ENCODE results near the gene PEMT.
"Not testable (repeated sequence)": the region's sequence is repeated elsewhere in the genome, so short reads cannot be mapped to it uniquely, and the experiment has no call there.

PEMT gene

DNA sequence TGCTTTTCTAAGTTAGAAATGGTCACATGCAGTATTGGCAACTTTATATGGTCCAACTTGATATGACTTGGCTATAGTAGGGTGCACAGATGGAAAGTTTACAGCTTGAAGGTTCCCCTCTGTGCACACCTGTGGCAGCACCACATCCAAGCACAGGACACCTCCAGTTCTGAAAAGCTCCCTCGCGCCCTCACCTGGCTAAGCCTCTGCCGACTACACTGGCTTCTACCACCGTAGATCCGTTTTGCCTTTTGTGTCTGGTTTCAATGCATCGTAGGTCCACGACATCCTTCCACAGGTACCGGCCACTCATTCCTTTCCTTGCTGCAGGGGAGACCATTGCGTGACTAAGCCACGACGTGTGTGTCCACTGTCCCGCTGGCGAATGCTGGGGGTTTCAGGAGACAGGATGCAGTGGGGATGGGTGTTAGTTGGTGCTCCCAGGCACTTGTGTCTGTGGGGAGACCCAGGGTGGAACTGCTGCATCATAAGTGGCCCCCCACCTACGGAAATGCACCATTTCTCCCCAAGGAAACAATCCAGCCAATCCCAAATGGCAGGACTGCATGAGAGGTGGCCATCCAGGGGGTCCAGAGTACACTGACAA lies 90.4 kb downstream of the PEMT start:
- no peak for DNase-seq

DNA sequence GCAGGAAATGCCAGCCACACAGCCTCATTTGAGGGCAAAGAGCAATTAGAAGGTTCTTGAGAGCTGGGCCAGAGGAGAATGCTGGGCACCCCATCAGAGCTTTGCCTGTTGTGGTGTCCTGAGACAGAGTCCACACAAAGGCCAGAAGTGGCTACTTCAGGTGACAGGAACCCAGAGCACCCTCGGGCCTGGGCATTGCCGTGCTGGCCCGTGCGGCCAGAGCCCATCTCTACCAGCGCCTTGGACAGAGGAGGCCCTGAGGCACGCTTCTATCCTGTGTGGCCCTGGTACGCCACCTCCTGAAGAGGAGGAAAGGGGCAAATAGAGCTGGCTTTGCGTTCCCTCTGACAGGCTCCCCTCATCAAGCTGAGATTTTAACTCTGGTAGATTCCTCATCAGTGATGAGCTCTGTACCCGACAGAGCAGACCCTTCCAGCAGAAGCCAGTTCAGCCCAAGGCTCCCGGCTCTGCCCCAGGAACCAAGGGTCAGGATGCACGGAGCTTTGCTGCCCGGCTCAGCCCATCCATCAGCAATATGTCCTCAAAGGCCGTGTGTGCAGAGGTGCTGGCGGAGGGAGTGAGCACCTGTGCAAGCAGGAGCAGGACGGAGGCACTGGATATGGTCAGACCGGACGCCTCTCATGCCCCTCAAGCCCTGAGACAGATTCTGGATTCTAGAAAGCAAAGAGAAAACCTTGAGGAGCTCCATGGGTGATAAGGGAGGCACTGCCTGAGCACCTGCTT lies 91.9 kb downstream of the PEMT start:
- DNase-seq: no peak

DNA sequence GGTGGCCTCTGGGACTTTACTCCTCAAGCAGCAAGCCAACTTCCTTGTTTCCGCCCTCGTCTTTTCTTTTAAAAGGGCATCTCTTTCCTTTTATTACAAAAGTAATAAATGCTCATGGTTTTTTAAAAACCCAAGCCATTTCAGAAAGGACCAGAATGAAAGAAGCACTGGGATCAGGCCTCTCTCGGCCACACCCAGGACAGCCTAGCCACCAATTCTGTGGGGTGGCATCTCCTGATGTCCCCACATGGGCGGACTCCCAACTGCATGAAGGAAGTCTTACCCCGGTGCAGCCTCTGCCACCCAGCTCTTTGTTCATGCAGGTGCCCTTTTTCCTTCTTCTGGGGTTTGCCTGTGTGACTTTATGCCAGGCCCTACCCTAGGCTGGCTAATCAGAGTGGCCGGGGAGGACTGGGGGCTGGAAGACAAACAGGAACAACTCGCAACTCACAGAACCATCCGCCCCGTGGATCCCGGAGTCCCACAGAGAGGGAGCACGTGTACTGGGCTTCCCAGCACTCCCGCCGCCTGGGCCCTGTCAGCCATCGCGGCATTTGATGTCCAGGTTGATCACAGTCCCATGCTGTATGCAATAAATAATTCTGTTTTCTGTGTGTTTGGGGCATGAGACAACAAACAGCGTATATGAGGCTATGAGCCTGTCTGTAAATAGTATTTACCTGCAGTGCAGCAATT lies 92.8 kb downstream of the PEMT start:
- no peak for DNase-seq

DNA sequence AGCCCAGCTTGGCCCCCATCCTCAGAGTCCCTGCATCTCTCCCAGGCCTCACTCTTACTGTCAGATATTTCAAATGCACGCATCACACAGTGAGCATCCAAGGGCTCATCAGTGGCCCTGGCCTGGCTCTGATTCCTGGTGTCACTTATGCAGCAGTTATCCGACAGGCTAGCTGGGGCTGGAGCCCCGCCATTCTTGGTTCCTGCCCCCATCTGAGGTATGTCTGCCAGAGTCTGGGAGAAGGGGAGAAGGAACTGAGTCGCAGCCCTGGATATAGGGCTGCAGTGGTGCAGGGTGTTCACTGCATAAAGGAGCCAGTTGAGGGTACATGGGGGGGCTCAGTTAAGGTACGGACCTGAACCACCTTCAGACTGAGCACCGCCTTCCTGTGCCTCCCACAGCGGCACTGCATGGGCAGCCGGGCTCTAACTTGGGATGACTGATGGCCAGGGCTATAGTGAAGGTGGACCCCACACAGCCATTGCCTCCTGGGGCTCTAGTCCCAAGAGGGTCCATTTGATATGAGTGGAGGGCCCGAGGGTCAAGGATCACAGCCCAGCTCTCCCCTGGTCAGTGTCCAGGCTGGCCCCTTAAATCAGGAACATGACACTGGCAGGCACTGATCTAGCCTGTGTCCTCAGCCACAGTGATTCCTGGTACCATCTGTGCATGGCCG lies 93.5 kb downstream of the PEMT start:
- no peak for DNase-seq

DNA sequence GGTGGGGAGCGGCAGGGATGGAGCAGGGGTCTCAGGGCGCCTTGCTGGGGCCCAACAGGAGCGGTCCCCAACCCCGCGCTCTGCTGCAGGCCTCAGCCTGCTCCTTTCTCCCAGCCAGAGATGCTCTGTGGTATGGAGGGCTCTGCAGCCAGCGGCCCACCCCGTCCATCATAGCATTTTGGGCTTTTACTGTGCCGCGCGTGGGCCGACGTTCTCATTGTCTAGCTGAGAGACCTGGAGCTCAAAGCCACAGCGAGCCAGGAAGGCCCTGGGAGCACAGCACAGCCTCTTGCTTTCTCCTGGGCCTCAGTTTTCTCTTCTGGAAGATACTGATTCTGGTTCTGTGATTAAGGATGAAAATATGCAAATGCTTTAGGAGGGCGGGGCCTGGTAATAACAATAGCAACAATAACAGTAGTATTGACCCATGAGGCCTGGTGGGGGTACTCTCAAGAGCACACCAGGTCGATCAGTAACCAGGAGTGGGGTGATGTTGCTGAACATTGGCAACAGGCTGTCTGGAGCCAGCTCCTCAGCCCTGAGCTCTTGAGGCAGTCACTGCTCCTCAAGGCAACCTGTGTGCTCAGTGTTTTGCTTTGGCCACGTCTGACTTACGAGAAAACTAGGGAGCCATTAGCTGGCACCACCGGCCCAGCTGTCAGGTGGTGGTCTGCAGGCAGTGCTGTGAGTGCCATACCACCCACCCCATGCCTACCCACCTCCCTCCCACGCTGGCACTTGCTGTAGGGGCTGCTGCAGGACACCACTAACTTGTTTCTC lies 94.3 kb downstream of the PEMT start:
- DNase-seq: no peak

DNA sequence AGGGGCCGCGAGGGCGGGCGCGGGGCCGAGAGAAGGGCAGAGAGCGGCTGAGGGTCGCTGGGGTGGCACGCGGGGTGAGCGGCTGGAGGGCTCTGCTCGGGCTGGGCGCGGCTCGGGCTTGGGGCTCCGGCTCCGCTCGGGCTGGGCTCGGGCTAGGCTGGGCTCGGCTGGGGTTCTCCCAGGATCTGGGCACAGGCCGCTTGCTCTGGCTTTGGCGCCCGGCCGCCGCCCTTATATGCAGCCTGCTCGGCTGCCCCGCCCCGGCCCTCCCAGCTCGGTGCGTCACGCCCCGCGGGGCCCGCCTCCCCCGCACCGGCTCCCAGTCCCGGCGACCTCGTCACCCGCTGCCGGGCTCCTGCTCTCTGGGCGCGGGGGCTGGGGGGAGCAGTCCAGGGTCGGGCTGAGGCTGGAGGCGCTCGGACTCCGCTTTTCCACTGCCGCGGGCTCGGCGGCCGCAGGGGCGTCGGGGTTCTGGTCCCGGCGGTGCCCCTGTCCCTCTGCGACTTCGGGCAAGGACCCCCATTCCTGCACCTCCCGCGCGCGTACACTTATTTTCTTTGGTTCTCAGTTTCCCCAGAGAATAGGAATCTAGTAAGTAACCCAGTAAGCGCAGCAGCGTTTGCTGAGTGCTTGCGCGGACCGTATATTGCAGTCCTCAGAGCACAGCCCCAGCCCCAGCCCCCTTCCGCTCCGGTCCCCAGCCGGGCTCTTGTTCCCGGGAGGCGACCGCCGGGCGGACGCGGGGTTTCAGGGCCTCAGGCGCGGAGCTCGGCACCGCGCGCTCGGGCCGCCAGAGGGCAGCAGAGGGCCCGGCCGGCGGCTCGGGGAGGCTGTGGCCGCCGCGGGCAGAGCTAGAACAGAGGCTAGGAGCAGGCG lies 95.1 kb downstream of the PEMT start, which contains the start of gene RASD1:
RASD1 (minus strand) TSS at position 207 of the 876 bp plus-strand sequence. CDS start 214 bp downstream, outside the sequence.
- DNase-seq: peak; percentile 86

DNA sequence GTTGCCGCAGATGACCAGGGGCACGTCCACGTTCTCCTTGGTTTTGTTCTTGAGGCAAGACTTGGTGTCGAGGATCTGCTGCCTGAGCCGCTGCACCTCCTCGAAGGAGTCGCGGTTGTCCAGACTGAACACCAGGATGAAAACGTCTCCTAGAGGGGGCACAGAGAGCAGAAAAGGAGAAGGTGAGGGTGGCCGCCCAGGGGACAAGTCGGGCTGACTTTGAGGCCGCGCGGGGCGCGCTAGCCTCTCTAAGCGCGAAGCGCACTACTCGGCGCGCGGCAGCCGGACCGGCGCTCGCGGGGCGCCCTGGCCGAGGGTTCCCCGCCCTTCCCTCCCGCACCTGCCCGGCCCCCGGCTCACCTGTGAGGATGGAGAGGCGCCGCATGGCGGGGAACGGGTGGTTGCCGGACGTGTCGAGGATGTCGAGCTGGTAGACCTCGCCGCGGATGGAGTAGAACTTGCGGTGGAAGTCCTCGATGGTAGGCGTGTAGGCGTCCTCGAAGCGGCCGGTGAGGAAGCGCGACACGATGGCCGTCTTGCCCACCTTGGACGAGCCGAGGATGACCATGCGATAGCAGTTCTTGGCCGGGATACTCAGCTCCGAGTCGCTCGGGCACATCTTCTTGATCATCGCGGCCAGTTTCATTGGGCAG lies 95.8 kb downstream of the PEMT start:
- peak; percentile 57 for DNase-seq

DNA sequence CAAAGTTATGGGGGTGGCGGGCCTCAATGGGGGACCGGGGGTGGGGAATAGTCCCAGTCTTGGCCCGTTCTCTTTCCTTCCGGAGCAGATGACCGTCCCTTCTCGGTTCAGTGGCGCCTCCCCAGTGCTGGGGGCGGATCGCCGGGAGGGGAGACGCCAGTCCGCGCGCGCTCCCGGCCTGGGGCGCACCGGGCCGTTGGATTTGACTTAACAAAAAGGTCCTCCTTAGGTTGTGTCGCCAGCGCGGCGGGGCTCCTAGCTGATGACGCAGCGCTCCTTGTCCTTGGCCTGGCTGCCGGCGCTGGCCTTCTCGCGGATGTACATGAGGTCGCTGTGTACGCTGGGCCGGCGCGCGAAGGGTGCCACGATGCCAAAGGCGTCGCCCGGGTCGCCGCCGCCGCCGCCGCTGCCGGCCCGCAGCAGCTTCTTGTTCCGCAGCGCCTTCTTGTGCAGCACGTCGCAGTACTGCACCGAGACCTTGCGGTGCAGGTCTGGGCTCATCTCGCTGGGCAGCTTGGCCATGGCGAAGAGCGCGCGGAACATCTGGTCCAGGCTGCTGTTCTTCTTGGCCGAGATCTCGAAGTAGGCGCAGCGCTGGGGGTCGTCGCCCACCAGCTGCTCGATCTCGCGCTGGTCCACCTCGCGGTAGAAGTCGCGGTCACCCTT lies 96.5 kb downstream of the PEMT start:
- DNase-seq: peak; percentile 39

DNA sequence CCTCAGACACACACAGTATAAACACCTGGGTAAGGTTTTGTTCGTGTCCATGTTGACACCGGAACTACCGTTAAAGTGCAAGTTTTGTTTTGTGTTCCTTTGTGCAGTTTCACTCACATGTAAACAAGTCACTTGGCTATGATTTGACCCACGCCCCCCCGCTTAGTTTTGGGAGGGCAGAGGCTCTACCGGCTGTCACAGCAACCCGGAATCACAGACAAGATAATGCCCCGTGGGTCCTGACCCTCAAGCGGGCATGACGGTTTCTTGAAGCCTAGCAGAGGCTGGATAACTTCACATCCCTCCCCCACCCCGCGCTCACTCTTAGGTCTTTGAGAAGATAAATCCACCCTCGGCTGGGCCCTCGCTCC lies 97.0 kb downstream of the PEMT start:
- DNase-seq: no peak

DNA sequence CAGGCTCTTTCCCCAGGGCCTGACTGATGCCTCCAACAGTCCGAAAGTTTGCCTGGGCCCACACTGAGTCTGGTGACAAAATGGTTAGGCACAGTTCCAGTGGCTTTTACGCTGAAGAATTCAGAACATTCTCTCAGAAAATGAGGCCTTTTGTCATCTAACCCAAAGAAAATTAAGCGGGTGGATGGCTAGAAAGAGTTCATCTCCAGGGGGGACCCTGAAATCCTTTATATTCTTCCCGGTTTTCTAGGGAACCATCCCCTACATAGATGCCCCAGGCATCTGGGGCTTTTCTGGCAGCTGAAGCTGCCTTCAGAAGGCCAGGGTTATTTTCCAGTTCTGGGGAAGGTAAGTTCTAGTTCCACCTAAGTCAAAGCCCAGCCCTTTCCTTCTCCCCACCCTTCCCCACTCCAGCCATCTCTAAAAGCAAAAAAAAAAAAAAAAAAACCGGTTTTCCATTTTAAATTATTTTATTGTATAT lies 97.5 kb downstream of the PEMT start:
- no peak for DNase-seq

DNA sequence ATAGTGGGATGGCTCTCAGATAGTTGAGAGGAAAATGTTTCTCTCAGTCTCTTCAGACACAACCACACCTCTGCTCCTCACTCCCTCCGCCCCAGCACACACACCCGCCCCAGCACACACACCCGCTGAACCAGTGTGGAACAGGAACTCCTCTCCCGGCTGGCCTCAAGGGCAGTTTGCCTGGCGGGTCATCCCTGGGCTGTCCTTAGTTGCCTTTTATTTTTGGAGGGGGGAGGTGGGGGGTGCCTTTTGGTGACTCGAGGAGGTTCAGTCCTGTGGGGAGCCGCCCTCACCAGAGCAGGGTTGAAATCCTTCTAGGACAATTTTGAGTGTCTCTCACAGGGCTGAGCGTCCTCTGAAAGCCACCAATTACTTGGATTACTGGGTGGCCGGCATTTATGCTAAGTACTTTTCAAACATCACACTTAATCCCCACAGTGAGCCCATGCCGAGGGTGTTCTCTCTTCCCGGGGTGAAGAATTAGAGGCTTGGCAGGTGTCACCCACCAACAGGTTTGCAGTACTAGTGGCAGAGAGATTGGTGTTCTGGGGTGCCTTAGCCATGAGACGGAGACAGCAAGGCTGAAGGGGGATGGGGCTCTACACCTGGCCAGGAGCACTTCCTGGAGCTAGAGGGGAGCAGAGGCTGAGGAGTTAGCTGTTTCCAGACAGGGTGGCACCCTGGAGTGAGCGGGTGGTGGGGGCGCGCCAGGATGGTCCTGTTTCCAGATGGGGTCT lies 98.1 kb downstream of the PEMT start:
- DNase-seq: no peak

DNA sequence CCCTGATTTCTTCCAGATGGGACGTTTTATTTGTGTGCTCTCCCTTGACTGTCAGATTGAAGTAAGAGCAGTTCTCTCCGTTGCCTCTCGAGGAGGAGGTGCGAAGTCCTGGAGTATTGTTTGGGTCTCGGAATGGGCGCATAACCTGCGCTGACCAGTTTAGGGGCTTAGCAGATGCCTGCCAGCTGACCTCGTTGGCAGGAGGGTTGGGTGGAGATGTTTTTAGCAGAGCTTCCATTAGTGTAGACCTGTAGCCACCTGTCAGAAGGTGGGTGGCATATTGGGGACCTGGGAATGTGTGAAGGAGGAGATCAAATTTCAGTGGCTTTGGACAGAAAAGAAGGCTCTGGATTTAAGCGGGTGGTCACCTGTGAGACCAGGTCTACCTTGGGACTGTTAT lies 98.9 kb downstream of the PEMT start:
- no peak for DNase-seq

DNA sequence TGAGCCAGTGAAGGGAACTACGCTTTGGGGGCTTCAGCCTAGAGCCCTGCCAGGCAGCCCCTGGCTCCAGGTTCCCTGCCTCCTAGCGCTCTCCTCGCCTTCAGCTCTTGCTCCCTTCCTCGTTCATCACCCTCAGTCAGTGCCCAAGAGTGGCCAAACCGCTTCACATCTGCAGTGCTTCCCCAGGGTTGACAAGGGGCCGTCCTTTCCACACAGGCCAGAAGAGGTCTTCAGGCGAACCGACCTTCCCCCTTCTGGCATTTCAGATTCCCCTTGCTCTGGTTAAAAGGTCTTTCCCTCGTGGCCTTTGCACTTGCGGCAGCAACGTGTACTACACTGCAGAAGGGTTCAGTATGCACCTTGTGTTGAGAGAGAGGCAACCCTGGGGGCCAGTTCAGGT lies 99.4 kb downstream of the PEMT start:
- DNase-seq: no peak

DNA sequence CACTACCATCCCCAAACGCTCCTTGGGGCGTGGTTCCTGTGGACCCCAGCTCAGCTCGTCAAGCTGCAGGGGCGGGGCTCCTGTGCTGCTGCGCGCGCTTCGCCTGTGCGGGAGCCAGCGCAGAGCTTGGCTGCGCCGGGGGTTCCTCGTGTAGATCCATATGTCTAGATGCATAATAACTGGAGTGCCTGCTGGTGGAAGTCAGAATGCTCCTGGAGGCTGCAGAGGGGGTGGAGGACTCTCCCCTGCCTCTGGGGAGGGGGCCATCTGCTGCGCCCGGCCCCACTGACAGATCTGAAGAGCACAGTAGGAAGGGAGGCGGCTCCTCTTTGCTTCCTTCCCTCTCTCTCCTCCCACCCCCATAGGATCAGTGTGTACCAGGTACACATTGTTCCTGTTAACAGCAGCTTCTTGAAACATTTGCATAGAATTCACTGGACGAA lies 99.9 kb downstream of the PEMT start:
- no peak for DNase-seq

DNA sequence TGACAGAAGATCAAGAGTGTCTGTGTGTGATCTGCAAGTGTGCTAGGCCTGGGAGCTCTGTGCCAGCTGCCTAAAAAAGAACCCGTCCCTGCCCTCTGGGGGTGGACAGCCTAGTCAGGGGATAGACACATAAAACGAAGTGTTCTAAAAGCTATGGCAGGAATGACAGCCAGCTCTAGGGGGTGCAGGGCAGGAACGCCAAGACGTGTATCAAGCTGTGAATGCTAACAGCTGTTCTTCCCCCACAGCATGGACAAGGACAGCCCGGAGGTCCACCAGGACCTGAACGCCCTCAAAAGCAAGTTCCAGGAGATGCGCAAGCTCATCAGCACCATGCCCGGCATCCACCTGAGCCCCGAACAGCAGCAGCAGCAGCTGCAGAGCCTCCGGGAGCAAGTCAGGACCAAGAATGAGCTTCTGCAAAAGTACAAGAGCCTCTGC lies 100.5 kb downstream of the PEMT start:
- no peak for DNase-seq

DNA sequence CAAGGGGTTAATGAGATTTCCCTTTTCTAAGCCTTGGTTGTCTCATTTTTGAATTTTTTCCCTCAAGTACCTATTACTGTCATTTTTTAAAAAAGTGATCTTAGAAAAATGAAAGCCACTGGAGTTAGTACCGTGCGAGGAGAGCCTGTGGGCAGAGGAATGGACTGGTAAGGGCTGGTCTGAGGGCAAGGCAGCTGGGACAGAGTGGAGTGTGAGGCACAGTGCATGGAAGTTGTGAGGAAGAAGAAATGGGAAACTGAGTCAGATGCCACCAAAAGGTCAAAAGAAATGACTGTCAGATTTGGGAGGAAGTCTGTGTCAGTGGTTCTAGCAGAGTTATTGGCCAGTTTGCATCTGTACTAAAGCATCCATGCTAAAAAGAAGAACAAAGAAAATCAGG lies 103.5 kb downstream of the PEMT start:
- DNase-seq: no peak

DNA sequence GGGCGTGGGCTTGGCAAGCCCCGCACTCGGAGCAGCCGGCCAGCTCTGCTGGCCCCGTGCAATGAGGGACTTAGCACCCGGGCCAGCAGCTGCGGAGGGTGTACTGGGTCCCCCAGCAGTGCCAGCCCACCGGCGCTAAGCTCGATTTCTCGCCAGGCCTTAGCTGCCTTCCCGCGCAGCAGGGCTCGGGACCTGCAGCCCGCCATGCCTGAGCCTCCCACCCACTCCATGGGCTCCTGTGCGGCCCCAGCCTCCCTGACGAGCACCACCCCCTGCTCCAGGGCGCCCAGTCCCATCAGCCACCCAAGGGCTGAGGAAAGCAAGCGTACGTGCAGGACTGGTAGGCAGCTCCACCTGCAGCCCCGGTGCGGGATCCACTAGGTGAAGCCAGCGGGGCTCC lies 105.1 kb downstream of the PEMT start:
- DNase-seq: not testable (repeated sequence)

DNA sequence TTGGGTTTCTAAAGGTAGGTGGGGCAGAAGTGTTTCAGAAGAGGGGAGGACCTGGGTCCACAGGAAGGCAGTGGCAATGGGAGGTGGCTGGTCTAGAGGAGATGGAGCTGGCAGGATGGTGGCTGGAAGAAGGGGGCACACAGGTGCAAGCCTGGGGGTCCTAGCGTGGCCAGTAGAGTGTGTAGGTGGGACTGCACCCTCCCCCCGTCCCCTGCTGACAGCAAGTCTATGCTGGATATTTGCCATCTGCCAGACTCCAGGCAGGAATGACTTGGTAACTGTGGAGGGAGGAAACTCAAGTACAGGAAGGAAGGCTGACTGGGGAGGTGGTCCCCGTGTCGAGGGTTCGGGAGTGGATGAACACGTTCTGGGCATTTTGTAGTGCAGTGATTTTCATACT lies 106.1 kb downstream of the PEMT start:
- DNase-seq: no peak

DNA sequence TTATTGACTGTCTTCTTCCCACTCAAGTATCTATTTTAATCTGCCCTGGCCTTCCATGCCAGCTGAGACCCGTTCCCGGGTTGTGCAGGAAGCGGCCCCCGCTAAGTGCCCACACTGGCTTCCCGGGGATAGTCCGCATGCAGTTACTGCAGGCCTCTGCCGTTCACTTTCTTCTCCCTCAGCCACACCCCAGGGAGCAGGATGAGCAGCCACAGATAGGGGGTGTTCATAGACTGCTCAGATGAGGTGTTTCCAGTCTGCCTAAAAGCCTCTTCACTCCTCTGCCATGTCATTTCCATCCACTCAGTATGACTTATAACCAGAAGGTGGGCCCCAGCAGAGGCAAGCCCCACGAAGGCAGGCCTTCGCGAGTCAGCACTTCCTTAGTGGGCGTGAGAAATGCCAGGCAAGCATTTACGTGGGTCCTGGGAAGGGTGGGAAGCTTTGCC lies 107.0 kb downstream of the PEMT start:
- no peak for DNase-seq

DNA sequence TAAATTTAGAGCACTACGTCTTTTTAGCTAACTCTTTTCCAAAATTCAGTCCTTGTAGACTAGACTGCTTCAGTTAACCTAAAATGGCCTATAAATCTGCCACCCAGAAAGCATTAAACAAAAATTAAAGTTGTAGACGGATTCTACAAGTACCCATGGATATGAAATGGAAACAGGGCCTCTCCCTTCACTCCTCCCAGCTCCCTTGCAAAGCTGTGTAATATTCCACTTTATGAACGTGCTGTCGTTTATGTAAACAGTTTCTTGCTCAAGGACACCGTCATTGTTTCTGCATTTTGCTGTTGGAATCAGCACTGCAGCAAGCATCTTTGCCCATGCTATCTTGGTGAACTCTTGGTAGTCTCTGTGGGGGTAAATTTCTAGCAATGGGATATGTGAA lies 109.6 kb downstream of the PEMT start:
- no peak for DNase-seq
